GM12878 (cell line): ENCODE data around the gene U2AF2. TPM values are rescaled to one million over a fixed set of nuclear protein-coding genes. Genes with fewer than 3 reads are reported as not detected.

Experiments used
- ATAC-seq: fragments of 200-7000 bp; cut with Tn5 transposase; 3 replicates; pipeline ENCODE4 v1.9.1; 2020; ENCODE audit warnings: mild to moderate bottlenecking, moderate library complexity
- BruUV-seq: library from RNA; stranded (reverse); fragments of 400-500 nt; replicated peaks from 2 replicates; lab custom pipeline; 2021; lab: Mats Ljungman, UMichigan
- CTCF ChIA-PET: fragments of 300-600 bp; sonication (Branson Sonifier 250); formaldehyde crosslinking; extraction: SDS; loops from one replicate; lab custom pipeline; 2021; ENCODE audit warnings: inconsistent platforms; lab: Yijun Ruan, JAX
- POLR2A ChIA-PET: fragments of 350-600 bp; formaldehyde crosslinking; extraction: SDS; loops from one replicate; lab custom pipeline; 2021; ENCODE audit warnings: inconsistent platforms; lab: Charles Lee
- RAD21 ChIA-PET: fragments of 300-600 bp; sonication (Branson Sonifier 250); formaldehyde crosslinking; loops from one replicate; lab custom pipeline; 2023; ENCODE audit warnings: antibody characterized with exemption; ENCODE audit not compliant: unreplicated experiment; lab: Charles Lee
- SMC1A ChIA-PET: fragments of 300-600 bp; sonication (Branson Sonifier 250); formaldehyde crosslinking; loops from one replicate; lab custom pipeline; 2023; ENCODE audit not compliant: unreplicated experiment, uncharacterized antibody; lab: Charles Lee
- DNase-seq: peaks from one replicate; pipeline ENCODE4 v3.0.0-alpha.2; 2011; ENCODE audit warnings: low read depth, low spot score
- FAIRE-seq: peaks from 3 replicates; lab custom pipeline; 2011; peaks lifted over from hg19 to GRCh38; lab: Jason Lieb, UNC
- H2AFZ ChIP-seq: 2 replicates; pipeline ENCODE4 v1.6.0; 2011; ENCODE audit warnings: low read depth, low read length, control low read depth; ENCODE audit not compliant: control insufficient read depth
- H3K27ac ChIP-seq: 2 replicates; pipeline ENCODE4 v1.5.1; 2011; ENCODE audit warnings: control low read depth; ENCODE audit not compliant: control insufficient read depth, insufficient read depth
- H3K27me3 ChIP-seq, 2 experiments: replicated peaks in 1 of 2; 2 replicates each; pipeline versions ENCODE4 v1.6.0 to v1.6.1; 2011; ENCODE audit warnings: low read length in 1 of 2; ENCODE audit not compliant: control insufficient read depth in 2 of 2, insufficient read depth in 2 of 2
- H3K36me3 ChIP-seq, 2 experiments: 2 replicates each; pipeline ENCODE4 v1.5.1; 2011; ENCODE audit warnings: low read length in 1 of 2; ENCODE audit not compliant: control insufficient read depth in 2 of 2, insufficient read depth in 2 of 2
- H3K4me1 ChIP-seq: 2 replicates; pipeline ENCODE4 v1.6.1; 2011; ENCODE audit warnings: mild to moderate bottlenecking, low read length, moderate library complexity, mixed read lengths; ENCODE audit not compliant: control insufficient read depth, insufficient read depth
- H3K4me2 ChIP-seq: 2 replicates; pipeline ENCODE4 v1.6.0; 2011; ENCODE audit warnings: control low read depth; ENCODE audit not compliant: control insufficient read depth, insufficient read depth
- H3K4me3 ChIP-seq: fragments of 200-600 bp; sonication (generic); 2 replicates; pipeline ENCODE4 v1.5.1; 2016
- H3K79me2 ChIP-seq: 2 replicates; pipeline ENCODE4 v1.6.0; 2011; ENCODE audit warnings: low read length; ENCODE audit not compliant: control insufficient read depth, insufficient read depth
- H3K9ac ChIP-seq: 2 replicates; pipeline ENCODE4 v1.8.0; 2011; ENCODE audit warnings: low read length, control low read depth, mixed read lengths; ENCODE audit not compliant: control insufficient read depth, insufficient read depth
- H3K9me3 ChIP-seq: replicated peaks from 3 replicates; pipeline ENCODE4 v1.5.1; 2011; ENCODE audit warnings: mild to moderate bottlenecking, low read length; ENCODE audit not compliant: control insufficient read depth, insufficient read depth
- H4K20me1 ChIP-seq: 2 replicates; pipeline ENCODE4 v1.6.0; 2011; ENCODE audit not compliant: control insufficient read depth, insufficient read depth
- CHD2 ChIP-seq: IDR thresholded peaks from 2 replicates; pipeline ENCODE4 v1.6.1; 2011; ENCODE audit warnings: low read depth, low read length, improper control_type of control experiment, borderline replicate concordance
- CHD4 ChIP-seq: fragments of 200-600 bp; sonication (generic); IDR thresholded peaks from 2 replicates; pipeline ENCODE4 v1.6.1; 2016; ENCODE audit warnings: mild to moderate bottlenecking
- EZH2 ChIP-seq: IDR thresholded peaks from 2 replicates; pipeline ENCODE4 v1.6.1; 2012; ENCODE audit warnings: low read depth, mild to moderate bottlenecking, control low read depth, inconsistent platforms, low read length, borderline replicate concordance; ENCODE audit not compliant: control insufficient read depth
- HDGF ChIP-seq: fragments of 450-650 bp; IDR thresholded peaks from 2 replicates; pipeline ENCODE4 v1.6.1; 2016; ENCODE audit warnings: antibody characterized with exemption
- MTA2 ChIP-seq: fragments of 450-650 bp; IDR thresholded peaks from 2 replicates; pipeline ENCODE4 v1.6.1; 2016; ENCODE audit warnings: low read depth, mild to moderate bottlenecking, moderate library complexity
- NR2F1 ChIP-seq: fragments of 450-650 bp; conservative IDR thresholded peaks from 2 replicates; pipeline ENCODE4 v1.6.1; 2017; ENCODE audit warnings: mild to moderate bottlenecking
- POLR2AphosphoS5 ChIP-seq: IDR thresholded peaks from 2 replicates; pipeline ENCODE4 v1.6.1; 2011; ENCODE audit warnings: mild to moderate bottlenecking, low read length, inconsistent platforms
- RAD51 ChIP-seq: fragments of 450-650 bp; IDR thresholded peaks from 2 replicates; pipeline ENCODE4 v1.6.1; 2016; ENCODE audit warnings: moderate library complexity, mild to moderate bottlenecking, inconsistent platforms
- TBL1XR1 ChIP-seq: IDR thresholded peaks from 2 replicates; pipeline ENCODE4 v1.6.1; 2012; ENCODE audit warnings: low read depth, low read length, improper control_type of control experiment
- TCF7 ChIP-seq: IDR thresholded peaks from 2 replicates; pipeline ENCODE4 v1.6.1; 2014; ENCODE audit warnings: antibody characterized with exemption, borderline replicate concordance
- ZBED1 ChIP-seq: IDR thresholded peaks from 2 replicates; pipeline ENCODE4 v1.6.1; 2016; ENCODE audit warnings: borderline replicate concordance
- WGBS: methylation state at CpG from one replicate; pipeline ENCODE4 v1.1.6; 2016; ENCODE audit warnings: low lambda C conversion rate; ENCODE audit not compliant: insufficient replicate concordance, insufficient coverage; ENCODE audit errors: missing lambda C conversion rate; 5-methylcytosine and 5-hydroxymethylcytosine counted together
- in situ Hi-C: fragments of 300-500 bp; cut with MboI; formaldehyde crosslinking; loops from 9 replicates; pipeline ENCODE4 v1.14.3; 2018; ENCODE audit warnings: mixed read lengths
- intact Hi-C: fragments of 100-400 bp; cut with micrococcal nuclease; formaldehyde crosslinking; loops from one replicate; pipeline ENCODE4 v1.14.2; 2022; ENCODE audit not compliant: unreplicated experiment
- polyA plus RNA-seq, 11 experiments: library from polyadenylated mRNA; depleted of rRNA in 4 of 11; unstranded in 6 of 11; stranded (reverse) in 5 of 11; fragments of >200 nt; fragmentation: Nextera tagmentation in 4 of 11; fragmentation: Illumina TruSeq in 1 of 11; extraction: Ambion mirVana in 4 of 11; extraction: Trizol in 1 of 11; gene quantifications; 1 replicate in 1 of 11; 2 replicates in 10 of 11; pipeline versions ENCODE4 v1.2.1 to v1.2.3, GENCODE V29; 2011 to 2016; ENCODE audit warnings: inconsistent platforms in 2 of 11, missing spikeins in 2 of 11, low read depth in 1 of 11
- total RNA-seq, 4 experiments: library from RNA; depleted of rRNA in 3 of 4; stranded (reverse); fragments of >200 nt in 3 of 4; fragmentation: Illumina TruSeq in 1 of 4; extraction: Trizol in 1 of 4; gene quantifications; 2 replicates each; pipeline versions ENCODE4 v1.2.1 to v1.2.3, GENCODE V29; 2013 to 2021
- TF ChIP-seq, protein P1 (sequence below): fragments of 450-650 bp; IDR thresholded peaks from 2 replicates; pipeline ENCODE4 v1.6.1; 2018; ENCODE audit warnings: borderline replicate concordance, mild to moderate bottlenecking; ENCODE audit not compliant: partially characterized antibody
- TF ChIP-seq, protein P2 (sequence below): IDR thresholded peaks from 2 replicates; pipeline ENCODE4 v1.6.1; 2011; ENCODE audit warnings: borderline replicate concordance, low read depth, mild to moderate bottlenecking, moderate library complexity, low read length; ENCODE audit not compliant: insufficient read depth, poor library complexity, severe bottlenecking
- TF ChIP-seq, protein P3 (sequence below): fragments of 450-650 bp; IDR thresholded peaks from 2 replicates; pipeline ENCODE4 v1.6.1; 2017; ENCODE audit warnings: antibody characterized with exemption, mild to moderate bottlenecking, moderate library complexity
- TF ChIP-seq, protein P4 (sequence below): IDR thresholded peaks from 2 replicates; pipeline ENCODE4 v1.6.1; 2012; ENCODE audit warnings: low read depth, low read length, improper control_type of control experiment

U2AF2 gene
- total and polyA plus RNA-seq, 10 of the 15 experiments (the other 5 are each of a cell fraction or from before 2014, with no cell fraction given) = 3.0 to 338 (median 130) TPM

DNA sequence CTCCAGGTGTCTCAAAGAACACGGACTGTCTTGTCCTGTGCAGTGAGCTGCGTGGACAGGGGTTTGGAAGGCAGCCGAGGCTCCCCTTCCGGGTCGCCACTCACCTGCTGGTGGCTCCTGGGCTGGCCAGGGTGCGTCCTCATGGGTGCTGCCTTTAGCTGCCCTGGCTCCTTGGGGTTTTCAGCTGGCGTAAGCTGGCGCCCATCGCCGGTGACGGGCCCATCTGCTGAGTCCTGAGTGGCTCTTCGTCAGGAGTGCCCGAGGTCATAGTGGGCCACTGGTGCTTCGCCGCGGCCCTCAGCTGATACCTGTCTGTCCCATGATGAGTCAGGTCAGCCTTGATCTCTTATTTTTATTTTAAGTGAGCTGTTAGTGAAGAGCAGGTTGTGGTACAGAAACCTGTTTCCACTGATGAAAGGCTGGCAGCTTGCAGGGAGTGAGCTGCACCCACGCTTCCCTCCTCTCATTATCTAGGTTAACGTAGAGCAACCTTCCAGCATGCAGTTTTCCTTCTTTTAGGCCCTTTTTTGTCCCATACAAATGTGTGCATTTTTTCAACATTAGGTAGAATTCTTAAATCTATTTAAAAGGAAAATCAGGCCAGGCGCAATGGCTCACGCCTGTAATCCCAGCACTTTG, 38.6 kb downstream of the U2AF2 start:
- ChIA-PET SMC1A (no interaction called here), CTCF (interaction anchor here (1.2 to 1.3 kb wide), 2 partner anchors 11 to 61 kb away, joined by 3 read pairs; no protein-coding TSS in a partner anchor), POLR2A (no interaction called here), RAD21 (no interaction called here)
- H3K79me2 ChIP-seq = no peaks in the 10 kb centered on the region
- FAIRE-seq (no peak), ATAC-seq (no peak), DNase-seq (no peak)
- H3K27me3 ChIP-seq = no peaks in the 10 kb centered on the region
- H3K9me3 ChIP-seq = no peaks in the 10 kb centered on the region
- in situ Hi-C loops = no loop called here
- H3K4me3 ChIP-seq = no peak overlapping the region
- intact Hi-C loops = no loop called here
- H3K9ac ChIP-seq = no peak overlapping the region
- WGBS = 95% methylated on average over 20 of the region's 20 CpGs
- H3K27ac ChIP-seq = no peak overlapping the region
- H3K4me2 ChIP-seq = no peak overlapping the region
- no peaks in the 10 kb centered on the region for H4K20me1 ChIP-seq
- H3K4me1 ChIP-seq = no peaks in the 10 kb centered on the region
- peaks cover 9 to 41% of the 10 kb centered on the region in 2 experiments; a peak in 3 of 4 replicates for H3K36me3 ChIP-seq
- no TSS peak for BruUV-seq
- no peak overlapping the region for H2AFZ ChIP-seq
- TF ChIP-seq CHD2 (no peak), ZBED1 (no peak), HDGF (no peak), NR2F1 (no peak), EZH2 (no peak), TCF7 (no peak), MTA2 (no peak), TBL1XR1 (no peak), RAD51 (no peak), POLR2AphosphoS5 (no peak), CHD4 (no peak)
- TF ChIP-seq, protein P1, sequence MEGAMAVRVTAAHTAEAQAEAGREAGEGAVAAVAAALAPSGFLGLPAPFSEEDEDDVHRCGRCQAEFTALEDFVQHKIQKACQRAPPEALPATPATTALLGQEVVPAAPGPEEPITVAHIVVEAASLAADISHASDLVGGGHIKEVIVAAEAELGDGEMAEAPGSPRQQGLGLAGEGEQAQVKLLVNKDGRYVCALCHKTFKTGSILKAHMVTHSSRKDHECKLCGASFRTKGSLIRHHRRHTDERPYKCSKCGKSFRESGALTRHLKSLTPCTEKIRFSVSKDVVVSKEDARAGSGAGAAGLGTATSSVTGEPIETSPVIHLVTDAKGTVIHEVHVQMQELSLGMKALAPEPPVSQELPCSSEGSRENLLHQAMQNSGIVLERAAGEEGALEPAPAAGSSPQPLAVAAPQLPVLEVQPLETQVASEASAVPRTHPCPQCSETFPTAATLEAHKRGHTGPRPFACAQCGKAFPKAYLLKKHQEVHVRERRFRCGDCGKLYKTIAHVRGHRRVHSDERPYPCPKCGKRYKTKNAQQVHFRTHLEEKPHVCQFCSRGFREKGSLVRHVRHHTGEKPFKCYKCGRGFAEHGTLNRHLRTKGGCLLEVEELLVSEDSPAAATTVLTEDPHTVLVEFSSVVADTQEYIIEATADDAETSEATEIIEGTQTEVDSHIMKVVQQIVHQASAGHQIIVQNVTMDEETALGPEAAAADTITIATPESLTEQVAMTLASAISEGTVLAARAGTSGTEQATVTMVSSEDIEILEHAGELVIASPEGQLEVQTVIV = no peak
- TF ChIP-seq, protein P2, sequence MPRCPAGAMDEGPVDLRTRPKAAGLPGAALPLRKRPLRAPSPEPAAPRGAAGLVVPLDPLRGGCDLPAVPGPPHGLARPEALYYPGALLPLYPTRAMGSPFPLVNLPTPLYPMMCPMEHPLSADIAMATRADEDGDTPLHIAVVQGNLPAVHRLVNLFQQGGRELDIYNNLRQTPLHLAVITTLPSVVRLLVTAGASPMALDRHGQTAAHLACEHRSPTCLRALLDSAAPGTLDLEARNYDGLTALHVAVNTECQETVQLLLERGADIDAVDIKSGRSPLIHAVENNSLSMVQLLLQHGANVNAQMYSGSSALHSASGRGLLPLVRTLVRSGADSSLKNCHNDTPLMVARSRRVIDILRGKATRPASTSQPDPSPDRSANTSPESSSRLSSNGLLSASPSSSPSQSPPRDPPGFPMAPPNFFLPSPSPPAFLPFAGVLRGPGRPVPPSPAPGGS = no peak
- TF ChIP-seq, protein P3, sequence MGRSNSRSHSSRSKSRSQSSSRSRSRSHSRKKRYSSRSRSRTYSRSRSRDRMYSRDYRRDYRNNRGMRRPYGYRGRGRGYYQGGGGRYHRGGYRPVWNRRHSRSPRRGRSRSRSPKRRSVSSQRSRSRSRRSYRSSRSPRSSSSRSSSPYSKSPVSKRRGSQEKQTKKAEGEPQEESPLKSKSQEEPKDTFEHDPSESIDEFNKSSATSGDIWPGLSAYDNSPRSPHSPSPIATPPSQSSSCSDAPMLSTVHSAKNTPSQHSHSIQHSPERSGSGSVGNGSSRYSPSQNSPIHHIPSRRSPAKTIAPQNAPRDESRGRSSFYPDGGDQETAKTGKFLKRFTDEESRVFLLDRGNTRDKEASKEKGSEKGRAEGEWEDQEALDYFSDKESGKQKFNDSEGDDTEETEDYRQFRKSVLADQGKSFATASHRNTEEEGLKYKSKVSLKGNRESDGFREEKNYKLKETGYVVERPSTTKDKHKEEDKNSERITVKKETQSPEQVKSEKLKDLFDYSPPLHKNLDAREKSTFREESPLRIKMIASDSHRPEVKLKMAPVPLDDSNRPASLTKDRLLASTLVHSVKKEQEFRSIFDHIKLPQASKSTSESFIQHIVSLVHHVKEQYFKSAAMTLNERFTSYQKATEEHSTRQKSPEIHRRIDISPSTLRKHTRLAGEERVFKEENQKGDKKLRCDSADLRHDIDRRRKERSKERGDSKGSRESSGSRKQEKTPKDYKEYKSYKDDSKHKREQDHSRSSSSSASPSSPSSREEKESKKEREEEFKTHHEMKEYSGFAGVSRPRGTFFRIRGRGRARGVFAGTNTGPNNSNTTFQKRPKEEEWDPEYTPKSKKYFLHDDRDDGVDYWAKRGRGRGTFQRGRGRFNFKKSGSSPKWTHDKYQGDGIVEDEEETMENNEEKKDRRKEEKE = no peak
- TF ChIP-seq, protein P4, sequence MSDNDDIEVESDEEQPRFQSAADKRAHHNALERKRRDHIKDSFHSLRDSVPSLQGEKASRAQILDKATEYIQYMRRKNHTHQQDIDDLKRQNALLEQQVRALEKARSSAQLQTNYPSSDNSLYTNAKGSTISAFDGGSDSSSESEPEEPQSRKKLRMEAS = no peak
